K562 (cell line): ENCODE results near the gene SPTBN4. TPM values are rescaled to one million over a fixed set of nuclear protein-coding genes. Genes with fewer than 3 reads are reported as not detected.

Source experiments
- BRD9 ChIP-seq: fragments of 450-650 bp; IDR thresholded peaks from 2 replicates; pipeline ENCODE4 v1.6.1; 2018; ENCODE audit warnings: low read depth; ENCODE audit not compliant: partially characterized antibody
- CHD2 ChIP-seq: IDR thresholded peaks from 2 replicates; pipeline ENCODE4 v1.6.1; 2011; ENCODE audit warnings: low read depth, low read length
- CTBP1 ChIP-seq: fragments of 450-650 bp; IDR thresholded peaks from 2 replicates; pipeline ENCODE4 v1.6.1; 2016; ENCODE audit warnings: borderline replicate concordance
- FIP1L1 ChIP-seq: fragments of 200-400 bp; formaldehyde crosslinking; IDR thresholded peaks from 2 replicates; pipeline ENCODE4 v1.6.1; 2018; ENCODE audit warnings: mild to moderate bottlenecking, low read depth, low read length; ENCODE audit not compliant: poor library complexity, severe bottlenecking
- IRF2 ChIP-seq: sonication (generic); formaldehyde crosslinking; IDR thresholded peaks from 2 replicates; pipeline ENCODE4 v1.8.1; 2022; ENCODE audit warnings: mild to moderate bottlenecking, missing genetic modification reagents
- MTA3 ChIP-seq: fragments of 450-650 bp; formaldehyde crosslinking; IDR thresholded peaks from 2 replicates; pipeline ENCODE4 v1.6.1; 2017; ENCODE audit warnings: mild to moderate bottlenecking, borderline replicate concordance
- MXD1 ChIP-seq: fragments of 250-450 bp; sonication (Bioruptor Pico); IDR thresholded peaks from 2 replicates; pipeline ENCODE4 v1.8.0; 2021; ENCODE audit warnings: borderline replicate concordance, mild to moderate bottlenecking, moderate library complexity; ENCODE audit not compliant: poor library complexity, severe bottlenecking
- SP2 ChIP-seq: IDR thresholded peaks from 2 replicates; pipeline ENCODE4 v1.6.1; 2011; ENCODE audit warnings: mild to moderate bottlenecking, low read depth, low read length, moderate library complexity; ENCODE audit not compliant: poor library complexity, severe bottlenecking; ENCODE audit errors: extremely low read depth
- ZFP36 ChIP-seq: fragments of 150-350 bp; IDR thresholded peaks from 2 replicates; pipeline ENCODE4 v1.6.1; 2018; ENCODE audit warnings: low read length, low read depth; ENCODE audit not compliant: partially characterized antibody
- ZNF12 ChIP-seq: sonication (generic); formaldehyde crosslinking; IDR thresholded peaks from 2 replicates; pipeline ENCODE4 v1.4.0; 2020; ENCODE audit warnings: mild to moderate bottlenecking, missing genetic modification reagents
- ZNF668 ChIP-seq: fragments of 250-450 bp; sonication (Bioruptor Pico); IDR thresholded peaks from 2 replicates; pipeline ENCODE4 v1.8.0; 2022; ENCODE audit warnings: mild to moderate bottlenecking, inconsistent platforms
- polyA plus RNA-seq, 8 experiments: library from polyadenylated mRNA; depleted of rRNA in 4 of 8; stranded (reverse) in 5 of 8; unstranded in 3 of 8; fragments of >200 nt; fragmentation: Nextera tagmentation in 2 of 8; fragmentation: Illumina TruSeq in 1 of 8; extraction: Ambion mirVana in 2 of 8; extraction: Trizol in 1 of 8; gene quantifications; 2 replicates each; pipeline versions ENCODE4 v1.2.1 to v1.2.3, GENCODE V29; 2011 to 2014; ENCODE audit warnings: inconsistent platforms in 1 of 8, missing spikeins in 1 of 8
- total RNA-seq, 7 experiments: library from RNA; depleted of rRNA in 6 of 7; stranded (reverse); fragments of >200 nt in 6 of 7; fragmentation: Illumina TruSeq in 2 of 7; extraction: Trizol in 2 of 7; gene quantifications; 2 replicates each; pipeline versions ENCODE4 v1.2.1 to v1.2.3, GENCODE V29; 2011 to 2021; ENCODE audit warnings: low replicate concordance in 1 of 7

Gene SPTBN4
- total and polyA plus RNA-seq, 9 of the 15 experiments (the other 6 are each of a cell fraction or from before 2014, with no cell fraction given), result 0.01 to 1.5 (median 0.86) TPM

DNA sequence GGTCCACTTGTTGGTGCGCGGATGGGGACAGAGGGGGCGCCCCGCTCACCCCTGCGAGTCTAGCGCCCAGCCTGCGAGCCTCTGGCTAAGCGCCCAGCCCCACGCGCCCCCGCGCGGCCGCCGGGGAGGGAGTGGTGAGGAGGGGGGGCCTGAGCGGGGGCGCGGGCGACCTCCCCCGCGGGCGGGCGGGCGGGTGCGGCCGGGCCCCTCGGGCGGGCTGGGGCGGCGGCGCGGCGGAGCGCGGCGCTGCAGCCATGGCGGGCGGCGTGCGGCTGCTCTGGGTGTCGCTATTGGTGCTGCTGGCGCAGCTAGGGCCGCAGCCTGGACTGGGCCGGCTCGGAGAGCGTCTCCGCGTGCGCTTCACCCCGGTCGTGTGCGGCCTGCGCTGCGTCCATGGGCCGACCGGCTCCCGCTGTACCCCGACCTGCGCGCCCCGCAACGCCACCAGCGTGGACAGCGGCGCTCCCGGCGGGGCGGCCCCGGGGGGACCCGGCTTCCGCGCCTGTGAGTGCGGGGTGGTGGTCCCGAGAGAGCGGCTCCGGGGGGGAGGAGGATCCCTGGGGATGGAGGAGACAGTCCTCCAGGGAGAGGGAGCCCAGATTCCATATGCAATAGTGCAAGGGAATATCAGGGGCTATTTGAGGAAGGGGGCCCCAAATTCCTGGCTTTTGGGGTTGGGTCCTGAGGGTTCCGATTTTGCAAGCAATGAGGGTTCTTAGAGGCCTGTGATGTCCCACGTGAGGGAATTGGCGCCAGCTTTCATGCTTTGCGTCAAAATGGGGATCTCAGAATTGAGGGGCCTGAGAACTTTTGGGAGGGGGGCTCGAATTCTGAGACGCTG, 134.6 kb downstream of the SPTBN4 start, which contains the start of gene LTBP4 (continued):
- TF ChIP-seq CHD2 (no peak), ZFP36 (no peak), IRF2 (no peak), MTA3 (0 out of 2 replicates have a peak, but pooled peaks have one; percentile 33), FIP1L1 (peak; percentile 35), CTBP1 (0 out of 2 replicates have a peak, but pooled peaks have one; percentile 9), SP2 (no peak), ZNF668 (CRISPR knock-in tag) (no peak), MXD1 (CRISPR knock-in tag) (no peak), BRD9 (no peak), ZNF12 (no peak)
